C1 segment of cervical spinal cord (tissue), 14 donors: ENCODE data around the gene ITPR2.

Source experiments
- DNase-seq, 14 donors: peaks; one replicate each; lab custom pipeline; 2025; lab: John Stamatoyannopoulos, UW

ITPR2 gene

GRCh38 chr12:26825459-26826016 lies 7.5 kb downstream of the ITPR2 start:
- DNase-seq, result no peak

- no peak for DNase-seq
Observed at GRCh38 chr12:26823390-26823789, 9.6 kb downstream of the ITPR2 start.

- DNase-seq, result no peak
Observed at GRCh38 chr12:26822026-26822425, 11.0 kb downstream of the ITPR2 start.

GRCh38 chr12:26821212-26821701 lies 11.7 kb downstream of the ITPR2 start:
- DNase-seq, result peak in 2 of 14 donors; percentile 7 to 12

- DNase-seq, result no peak
Observed at GRCh38 chr12:26818636-26819035, 14.4 kb downstream of the ITPR2 start.

GRCh38 chr12:26818201-26818600 lies 14.8 kb downstream of the ITPR2 start:
- no peak for DNase-seq

GRCh38 chr12:26817183-26817591 lies 15.8 kb downstream of the ITPR2 start:
- DNase-seq, result peak in 1 of 14 donors; percentile 9

- DNase-seq, result no peak
Observed at GRCh38 chr12:26813812-26814211, 19.2 kb downstream of the ITPR2 start.

GRCh38 chr12:26810330-26810729 lies 22.7 kb downstream of the ITPR2 start:
- DNase-seq, result peak in 10 of 14 donors; percentile 17 to 68 (median 27)

GRCh38 chr12:26809611-26810285 lies 23.2 kb downstream of the ITPR2 start:
- DNase-seq, result no peak

- DNase-seq, result no peak
Observed at GRCh38 chr12:26808766-26809476, 24.1 kb downstream of the ITPR2 start.

- no peak for DNase-seq
Observed at GRCh38 chr12:26807292-26807691, 25.7 kb downstream of the ITPR2 start.

- no peak for DNase-seq
Observed at GRCh38 chr12:26806556-26806955, 26.4 kb downstream of the ITPR2 start.

GRCh38 chr12:26805401-26805971 lies 27.5 kb downstream of the ITPR2 start:
- DNase-seq, result no peak

- no peak for DNase-seq
Observed at GRCh38 chr12:26803552-26803951, 29.4 kb downstream of the ITPR2 start.

- no peak for DNase-seq
Observed at GRCh38 chr12:26801486-26801885, 31.5 kb downstream of the ITPR2 start.

- DNase-seq, result no peak
Observed at GRCh38 chr12:26800858-26801257, 32.1 kb downstream of the ITPR2 start.

- DNase-seq, result no peak
Observed at GRCh38 chr12:26800347-26800746, 32.6 kb downstream of the ITPR2 start.

GRCh38 chr12:26799741-26800140 lies 33.3 kb downstream of the ITPR2 start:
- no peak for DNase-seq

GRCh38 chr12:26798640-26799039 lies 34.4 kb downstream of the ITPR2 start:
- DNase-seq, result no peak

GRCh38 chr12:26798023-26798422 lies 35.0 kb downstream of the ITPR2 start:
- DNase-seq, result no peak

- no peak for DNase-seq
Observed at GRCh38 chr12:26795910-26796309, 37.1 kb downstream of the ITPR2 start.
